Astrocyte (in vitro differentiated cells and primary cell): ENCODE measurements around the gene FRMD4A.

Source experiments
- EZH2 ChIP-seq: IDR thresholded peaks from 2 replicates; pipeline ENCODE4 v1.6.1; 2012; ENCODE audit warnings: mild to moderate bottlenecking, low read length, inconsistent platforms; ENCODE audit not compliant: insufficient read depth
- TF ChIP-seq, protein P1 (sequence below): IDR thresholded peaks from 2 replicates; pipeline ENCODE4 v1.5.1; 2011; ENCODE audit warnings: low read depth, mild to moderate bottlenecking, inconsistent platforms, low read length, moderate library complexity; ENCODE audit not compliant: insufficient read depth

- TF ChIP-seq, protein P1, sequence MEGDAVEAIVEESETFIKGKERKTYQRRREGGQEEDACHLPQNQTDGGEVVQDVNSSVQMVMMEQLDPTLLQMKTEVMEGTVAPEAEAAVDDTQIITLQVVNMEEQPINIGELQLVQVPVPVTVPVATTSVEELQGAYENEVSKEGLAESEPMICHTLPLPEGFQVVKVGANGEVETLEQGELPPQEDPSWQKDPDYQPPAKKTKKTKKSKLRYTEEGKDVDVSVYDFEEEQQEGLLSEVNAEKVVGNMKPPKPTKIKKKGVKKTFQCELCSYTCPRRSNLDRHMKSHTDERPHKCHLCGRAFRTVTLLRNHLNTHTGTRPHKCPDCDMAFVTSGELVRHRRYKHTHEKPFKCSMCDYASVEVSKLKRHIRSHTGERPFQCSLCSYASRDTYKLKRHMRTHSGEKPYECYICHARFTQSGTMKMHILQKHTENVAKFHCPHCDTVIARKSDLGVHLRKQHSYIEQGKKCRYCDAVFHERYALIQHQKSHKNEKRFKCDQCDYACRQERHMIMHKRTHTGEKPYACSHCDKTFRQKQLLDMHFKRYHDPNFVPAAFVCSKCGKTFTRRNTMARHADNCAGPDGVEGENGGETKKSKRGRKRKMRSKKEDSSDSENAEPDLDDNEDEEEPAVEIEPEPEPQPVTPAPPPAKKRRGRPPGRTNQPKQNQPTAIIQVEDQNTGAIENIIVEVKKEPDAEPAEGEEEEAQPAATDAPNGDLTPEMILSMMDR: no peak
- TF ChIP-seq EZH2: no peak
These were observed 464.8 kb downstream of the FRMD4A start for GRCh38 chr10:13865758-13866491.
